ENCODE measurements around the gene CHD6. TPM values are rescaled to one million over a fixed set of nuclear protein-coding genes. Genes with fewer than 3 reads are reported as not detected.

Gene CHD6
- total and polyA plus RNA-seq, 5 donors from 2014 or later: 33.4 to 87.4 (median 39.7) TPM

- Histone ChIP-seq H3K27me3 (ENCODE audit: control insufficient read depth, insufficient read depth, low read length) (no peaks in the 10 kb centered on the region), H3K9me3 (ENCODE audit: control insufficient read depth in 2 of 2, low read length in 2 of 2) (no peaks in the 10 kb centered on the region), H3K36me3 (ENCODE audit: control insufficient read depth, insufficient read depth, low read length) (no peaks in the 10 kb centered on the region), H3K4me3 (ENCODE audit: low read depth, low read length) (no peak overlapping the region), H3K4me1 (ENCODE audit: control insufficient read depth, insufficient read depth, low read length, poor library complexity, severe bottlenecking) (no peaks in the 10 kb centered on the region), H3K27ac (ENCODE audit: insufficient read depth, low read length, poor library complexity, severe bottlenecking) (no peak overlapping the region)
- Mint-ChIP-seq H3K27ac (no peak overlapping the region), H3K9me3 (peaks cover 0 to 8% (median 0%) of the 10 kb centered on the region in 7 donors), H3K27me3 (peaks cover 41% of the 10 kb centered on the region), H3K4me3 (no peak overlapping the region), H3K36me3 (peaks cover 4% of the 10 kb centered on the region), H3K4me1 (no peaks in the 10 kb centered on the region)
- DNase-seq (no peak), ATAC-seq (ENCODE audit: low read depth in 2 of 2) (no peak)
These were observed 241.8 kb downstream of the CHD6 start for GRCh38 chr20:41376349-41376748.

DNA sequence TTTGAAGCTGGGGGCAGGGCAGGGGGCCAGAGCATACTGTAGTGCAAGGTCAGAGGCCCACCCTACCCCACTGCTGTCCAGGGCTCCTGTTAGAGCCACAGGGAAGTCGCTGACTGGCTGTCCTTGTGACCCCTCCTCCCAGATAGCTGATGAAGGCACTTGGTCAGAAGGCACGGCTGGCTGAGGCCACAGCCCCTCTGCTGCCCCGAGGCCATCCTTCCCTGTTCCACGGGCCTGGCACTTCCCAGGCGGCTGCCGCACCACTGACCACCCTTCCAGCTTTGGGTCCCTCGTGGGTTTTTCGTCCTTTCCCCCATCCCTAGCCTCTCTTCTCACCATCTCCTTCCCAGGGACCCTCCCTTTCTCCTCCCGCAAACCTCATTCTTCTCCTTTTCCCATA, 242.3 kb downstream of the CHD6 start:
- Mint-ChIP-seq H3K27ac (no peak overlapping the region), H3K36me3 (peaks cover 4% of the 10 kb centered on the region)
- no peaks in the 10 kb centered on the region for H3K27me3 ChIP-seq (ENCODE audit: control insufficient read depth, insufficient read depth, low read length)

GRCh38 chr20:41373931-41374920, 244.0 kb downstream of the CHD6 start:
- peaks cover 0 to 10% (median 2%) of the 10 kb centered on the region in 7 donors for H3K9me3 Mint-ChIP-seq
- no peak overlapping the region for H3K4me3 Mint-ChIP-seq
- peaks cover 33% of the 10 kb centered on the region for H3K27me3 Mint-ChIP-seq
- H3K27ac ChIP-seq (ENCODE audit: insufficient read depth, low read length, poor library complexity, severe bottlenecking): no peak overlapping the region
- ATAC-seq (ENCODE audit: low read depth in 2 of 2): no peak
- no peak for DNase-seq
- H3K27me3 ChIP-seq (ENCODE audit: control insufficient read depth, insufficient read depth, low read length): no peaks in the 10 kb centered on the region
- H3K4me1 Mint-ChIP-seq: no peaks in the 10 kb centered on the region
- no peaks in the 10 kb centered on the region for H3K4me1 ChIP-seq (ENCODE audit: control insufficient read depth, insufficient read depth, low read length, poor library complexity, severe bottlenecking)
- no peaks in the 10 kb centered on the region for H3K9me3 ChIP-seq (ENCODE audit: control insufficient read depth in 2 of 2, low read length in 2 of 2)
- peaks cover 4% of the 10 kb centered on the region for H3K36me3 Mint-ChIP-seq
- no peak overlapping the region for H3K27ac Mint-ChIP-seq
- no peaks in the 10 kb centered on the region for H3K36me3 ChIP-seq (ENCODE audit: control insufficient read depth, insufficient read depth, low read length)
- H3K4me3 ChIP-seq (ENCODE audit: low read depth, low read length): no peak overlapping the region

More for the DNA sequence above, 242.3 kb downstream of the CHD6 start:
- Histone ChIP-seq H3K27ac (ENCODE audit: insufficient read depth, low read length, poor library complexity, severe bottlenecking) (no peak overlapping the region), H3K4me1 (ENCODE audit: control insufficient read depth, insufficient read depth, low read length, poor library complexity, severe bottlenecking) (no peaks in the 10 kb centered on the region), H3K9me3 (ENCODE audit: control insufficient read depth in 2 of 2, low read length in 2 of 2) (no peaks in the 10 kb centered on the region), H3K4me3 (ENCODE audit: low read depth, low read length) (no peak overlapping the region), H3K36me3 (ENCODE audit: control insufficient read depth, insufficient read depth, low read length) (no peaks in the 10 kb centered on the region)
- Mint-ChIP-seq H3K27me3 (peaks cover 40% of the 10 kb centered on the region), H3K4me3 (no peak overlapping the region), H3K9me3 (peaks cover 0 to 9% (median 2%) of the 10 kb centered on the region in 7 donors), H3K4me1 (no peaks in the 10 kb centered on the region)
- ATAC-seq (ENCODE audit: low read depth in 2 of 2): no peak
- DNase-seq: no peak

GRCh38 chr20:41373251-41373783, 244.9 kb downstream of the CHD6 start:
- Histone ChIP-seq H3K9me3 (ENCODE audit: control insufficient read depth in 2 of 2, low read length in 2 of 2) (no peaks in the 10 kb centered on the region), H3K4me1 (ENCODE audit: control insufficient read depth, insufficient read depth, low read length, poor library complexity, severe bottlenecking) (no peaks in the 10 kb centered on the region), H3K36me3 (ENCODE audit: control insufficient read depth, insufficient read depth, low read length) (no peaks in the 10 kb centered on the region), H3K27ac (ENCODE audit: insufficient read depth, low read length, poor library complexity, severe bottlenecking) (no peak overlapping the region), H3K4me3 (ENCODE audit: low read depth, low read length) (no peak overlapping the region), H3K27me3 (ENCODE audit: control insufficient read depth, insufficient read depth, low read length) (no peaks in the 10 kb centered on the region)
- Mint-ChIP-seq H3K36me3 (peaks cover 4% of the 10 kb centered on the region), H3K4me1 (no peaks in the 10 kb centered on the region), H3K9me3 (peaks cover 0 to 10% (median 2%) of the 10 kb centered on the region in 7 donors), H3K27ac (peak overlapping the region in 1 of 3 donors; percentile 46), H3K27me3 (peaks cover 37% of the 10 kb centered on the region), H3K4me3 (no peak overlapping the region)
- no peak for DNase-seq
- ATAC-seq (ENCODE audit: low read depth in 2 of 2): no peak

- Mint-ChIP-seq H3K27me3 (peaks cover 38% of the 10 kb centered on the region), H3K36me3 (peaks cover 4% of the 10 kb centered on the region), H3K4me3 (no peak overlapping the region), H3K4me1 (peaks cover 0 to 7% (median 3%) of the 10 kb centered on the region in 4 donors), H3K9me3 (peaks cover 0 to 11% (median 2%) of the 10 kb centered on the region in 7 donors), H3K27ac (no peak overlapping the region)
- Histone ChIP-seq H3K4me3 (ENCODE audit: low read depth, low read length) (no peak overlapping the region), H3K27ac (ENCODE audit: insufficient read depth, low read length, poor library complexity, severe bottlenecking) (no peak overlapping the region), H3K9me3 (ENCODE audit: control insufficient read depth in 2 of 2, low read length in 2 of 2) (no peaks in the 10 kb centered on the region), H3K36me3 (ENCODE audit: control insufficient read depth, insufficient read depth, low read length) (no peaks in the 10 kb centered on the region), H3K27me3 (ENCODE audit: control insufficient read depth, insufficient read depth, low read length) (peaks cover 2% of the 10 kb centered on the region), H3K4me1 (ENCODE audit: control insufficient read depth, insufficient read depth, low read length, poor library complexity, severe bottlenecking) (no peaks in the 10 kb centered on the region)
- ATAC-seq (ENCODE audit: low read depth in 2 of 2) (no peak), DNase-seq (no peak)
These were observed 246.8 kb downstream of the CHD6 start for GRCh38 chr20:41371371-41371770.

DNA sequence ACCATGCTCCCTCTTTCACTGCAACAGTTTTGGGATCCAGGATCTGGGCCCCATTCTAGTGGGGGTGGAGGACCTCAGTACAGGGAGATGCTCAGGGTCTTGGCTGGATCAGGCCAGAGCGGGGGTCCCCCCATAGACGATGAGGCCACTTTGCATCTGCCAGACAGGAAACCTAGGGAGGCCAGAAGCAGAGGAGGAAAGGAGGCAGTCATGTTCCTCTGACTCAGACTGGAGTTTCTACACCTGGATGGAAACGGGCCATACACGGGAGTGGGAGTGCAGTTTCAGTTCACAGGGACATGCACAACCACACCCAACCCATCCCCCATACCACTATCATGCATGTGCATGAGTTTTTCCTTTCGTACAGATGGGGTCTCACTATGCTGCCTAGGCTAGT, 248.0 kb downstream of the CHD6 start:
- H3K4me1 Mint-ChIP-seq: peaks cover 0 to 9% (median 4%) of the 10 kb centered on the region in 4 donors
- H3K27me3 Mint-ChIP-seq: peaks cover 40% of the 10 kb centered on the region
- no peak overlapping the region for H3K4me3 Mint-ChIP-seq
- Histone ChIP-seq H3K9me3 (ENCODE audit: control insufficient read depth in 2 of 2, low read length in 2 of 2) (no peaks in the 10 kb centered on the region), H3K27ac (ENCODE audit: insufficient read depth, low read length, poor library complexity, severe bottlenecking) (no peak overlapping the region), H3K4me1 (ENCODE audit: control insufficient read depth, insufficient read depth, low read length, poor library complexity, severe bottlenecking) (no peaks in the 10 kb centered on the region), H3K27me3 (ENCODE audit: control insufficient read depth, insufficient read depth, low read length) (peaks cover 7% of the 10 kb centered on the region), H3K4me3 (ENCODE audit: low read depth, low read length) (no peak overlapping the region), H3K36me3 (ENCODE audit: control insufficient read depth, insufficient read depth, low read length) (no peaks in the 10 kb centered on the region)
- ATAC-seq (ENCODE audit: low read depth in 2 of 2) (no peak), DNase-seq (no peak)
- no peak overlapping the region for H3K27ac Mint-ChIP-seq
- peaks cover 4% of the 10 kb centered on the region for H3K36me3 Mint-ChIP-seq
- peaks cover 0 to 11% (median 2%) of the 10 kb centered on the region in 7 donors for H3K9me3 Mint-ChIP-seq

DNA sequence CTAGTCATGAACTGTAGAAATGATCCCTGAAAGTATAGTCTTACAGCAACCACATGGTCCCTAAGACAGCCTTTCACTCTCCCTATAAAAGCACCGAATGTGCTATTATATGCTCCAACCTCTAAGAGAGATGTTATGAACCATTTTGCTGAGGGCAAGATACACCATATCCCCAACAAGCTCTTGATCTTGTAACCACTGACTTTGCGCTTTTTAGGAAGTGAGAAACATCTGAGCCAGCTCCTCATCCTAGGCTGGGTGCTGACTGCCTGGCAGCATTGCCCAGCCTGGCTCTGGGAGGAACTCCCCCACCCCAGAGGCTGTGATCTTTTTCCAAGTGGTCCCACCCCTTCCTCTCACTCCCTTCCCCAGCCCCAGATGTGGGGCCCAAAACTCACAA, 248.5 kb downstream of the CHD6 start:
- Mint-ChIP-seq H3K9me3 (peaks cover 0 to 11% (median 2%) of the 10 kb centered on the region in 7 donors), H3K27ac (no peak overlapping the region), H3K36me3 (peaks cover 4% of the 10 kb centered on the region), H3K27me3 (peaks cover 44% of the 10 kb centered on the region), H3K4me1 (peaks cover 0 to 9% (median 4%) of the 10 kb centered on the region in 4 donors), H3K4me3 (no peak overlapping the region)
- Histone ChIP-seq H3K36me3 (ENCODE audit: control insufficient read depth, insufficient read depth, low read length) (no peaks in the 10 kb centered on the region), H3K27ac (ENCODE audit: insufficient read depth, low read length, poor library complexity, severe bottlenecking) (no peak overlapping the region), H3K4me1 (ENCODE audit: control insufficient read depth, insufficient read depth, low read length, poor library complexity, severe bottlenecking) (no peaks in the 10 kb centered on the region), H3K27me3 (ENCODE audit: control insufficient read depth, insufficient read depth, low read length) (peaks cover 7% of the 10 kb centered on the region), H3K9me3 (ENCODE audit: control insufficient read depth in 2 of 2, low read length in 2 of 2) (no peaks in the 10 kb centered on the region), H3K4me3 (ENCODE audit: low read depth, low read length) (no peak overlapping the region)
- no peak for ATAC-seq (ENCODE audit: low read depth in 2 of 2)
- DNase-seq: no peak

Measured in CD4-positive, CD25-positive, alpha-beta regulatory T cell (primary cell).